GM18498 (cell line): Measurements from ENCODE around the gene GALNT18.

Source experiments
- ATAC-seq: cut with Tn5 transposase; IDR thresholded peaks from one replicate; pipeline ENCODE4 v1.9.1; 2021; ENCODE audit warnings: mild to moderate bottlenecking, moderate library complexity; ENCODE audit not compliant: unreplicated experiment

The GALNT18 gene

DNA sequence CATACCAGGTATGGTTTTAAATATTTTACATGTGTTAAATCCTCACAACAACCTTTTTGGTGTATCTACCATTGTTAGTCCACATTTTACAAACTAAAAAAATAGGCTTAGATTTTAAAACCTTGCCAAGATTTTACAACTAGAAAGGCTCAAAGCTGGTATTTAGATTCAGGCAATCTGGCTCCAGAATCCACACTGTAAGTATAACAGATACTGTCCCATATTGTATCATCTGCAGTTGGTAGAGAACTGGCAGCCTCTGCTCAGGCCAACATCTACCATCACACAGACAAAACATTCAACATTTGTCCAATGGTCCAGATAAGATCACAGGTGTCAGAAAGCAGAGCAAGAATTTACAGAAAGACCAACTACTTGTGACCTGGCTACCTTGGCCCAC, 299.7 kb downstream of the GALNT18 start:
- ATAC-seq = no peak

DNA sequence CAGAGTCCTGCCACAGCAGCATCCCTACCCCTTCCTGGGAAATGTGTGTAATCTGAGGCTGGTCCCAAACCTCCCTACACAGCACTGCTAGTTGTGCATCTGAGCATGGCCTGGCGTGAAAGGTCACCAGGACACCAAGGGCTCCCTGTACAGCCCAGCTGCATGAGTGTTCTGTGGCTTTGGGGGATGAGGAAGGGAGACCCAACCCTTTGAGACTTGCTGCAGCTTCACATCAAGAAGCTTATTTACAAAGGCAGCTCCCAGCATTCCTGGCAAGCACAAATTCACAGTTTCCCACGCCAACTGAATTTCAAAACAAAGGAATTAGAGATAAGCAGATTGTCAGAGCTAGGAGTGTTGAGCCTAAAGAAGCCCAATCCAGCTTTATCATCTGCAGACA, 301.0 kb downstream of the GALNT18 start:
- no peak for ATAC-seq

DNA sequence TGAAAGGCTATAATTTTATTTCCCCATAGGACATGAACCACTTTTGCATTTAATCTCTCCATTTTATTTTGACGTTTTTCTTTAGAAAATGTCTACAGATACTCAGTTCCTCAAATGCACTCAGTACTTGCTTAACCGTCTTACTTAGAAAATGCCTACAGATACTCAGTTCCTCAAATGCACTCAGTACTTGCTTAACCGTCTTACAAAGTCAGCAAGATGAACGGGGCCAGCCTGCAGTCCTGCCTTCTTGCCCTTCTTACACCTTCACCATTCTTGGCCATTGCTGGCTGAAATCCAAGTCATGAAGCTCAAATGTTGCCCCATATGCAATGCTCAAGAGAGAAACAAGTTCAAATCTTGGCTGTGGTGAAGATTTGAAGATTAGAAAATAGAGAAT, 302.8 kb downstream of the GALNT18 start:
- no peak for ATAC-seq

DNA sequence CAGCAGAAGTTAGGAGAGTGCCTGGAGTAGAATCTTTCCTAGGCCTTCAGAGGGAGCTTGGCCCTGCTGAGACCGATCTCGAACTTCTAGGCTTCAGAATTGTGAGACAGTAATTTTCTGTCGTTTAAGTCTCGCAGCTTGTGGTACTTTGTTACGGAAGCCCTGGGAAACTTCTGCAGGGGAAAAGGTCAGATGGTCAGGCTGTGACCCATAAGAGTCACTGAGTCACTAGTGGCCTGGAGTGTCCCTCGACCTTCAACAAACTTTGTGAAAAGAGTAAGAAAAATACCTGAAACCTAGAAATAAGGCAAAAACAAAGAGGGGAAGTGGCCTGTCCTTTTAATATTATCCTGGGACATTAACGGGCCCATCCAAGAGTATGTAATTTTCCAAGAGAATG, 303.3 kb downstream of the GALNT18 start:
- ATAC-seq = no peak

DNA sequence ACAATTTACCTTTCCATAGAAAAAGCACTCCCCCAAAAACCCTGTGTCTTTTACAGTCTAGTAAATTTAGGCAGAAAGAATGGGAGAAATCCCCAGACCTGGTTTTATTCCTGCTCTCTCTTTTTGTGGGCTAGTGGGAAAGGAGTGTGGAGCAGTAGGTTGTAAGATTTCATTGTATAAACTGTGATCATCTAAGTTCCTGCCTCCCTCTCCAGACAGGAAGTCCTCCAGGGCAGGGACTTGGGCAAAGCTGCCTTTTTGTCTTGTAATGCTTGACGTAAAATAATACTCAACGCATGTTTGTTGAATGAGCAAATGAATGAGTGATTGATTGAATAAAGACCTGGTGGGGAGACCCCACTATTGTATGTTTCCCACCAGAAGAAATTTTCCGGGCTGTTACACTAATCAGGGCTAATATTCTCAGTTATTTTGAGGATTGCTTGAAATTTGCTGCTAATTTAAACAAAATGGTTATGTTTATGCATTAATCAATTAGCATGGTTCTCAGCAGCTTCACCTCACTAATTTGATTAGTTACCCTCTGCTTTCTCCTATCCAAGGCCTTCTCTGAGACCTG, 305.1 kb downstream of the GALNT18 start:
- no peak for ATAC-seq

DNA sequence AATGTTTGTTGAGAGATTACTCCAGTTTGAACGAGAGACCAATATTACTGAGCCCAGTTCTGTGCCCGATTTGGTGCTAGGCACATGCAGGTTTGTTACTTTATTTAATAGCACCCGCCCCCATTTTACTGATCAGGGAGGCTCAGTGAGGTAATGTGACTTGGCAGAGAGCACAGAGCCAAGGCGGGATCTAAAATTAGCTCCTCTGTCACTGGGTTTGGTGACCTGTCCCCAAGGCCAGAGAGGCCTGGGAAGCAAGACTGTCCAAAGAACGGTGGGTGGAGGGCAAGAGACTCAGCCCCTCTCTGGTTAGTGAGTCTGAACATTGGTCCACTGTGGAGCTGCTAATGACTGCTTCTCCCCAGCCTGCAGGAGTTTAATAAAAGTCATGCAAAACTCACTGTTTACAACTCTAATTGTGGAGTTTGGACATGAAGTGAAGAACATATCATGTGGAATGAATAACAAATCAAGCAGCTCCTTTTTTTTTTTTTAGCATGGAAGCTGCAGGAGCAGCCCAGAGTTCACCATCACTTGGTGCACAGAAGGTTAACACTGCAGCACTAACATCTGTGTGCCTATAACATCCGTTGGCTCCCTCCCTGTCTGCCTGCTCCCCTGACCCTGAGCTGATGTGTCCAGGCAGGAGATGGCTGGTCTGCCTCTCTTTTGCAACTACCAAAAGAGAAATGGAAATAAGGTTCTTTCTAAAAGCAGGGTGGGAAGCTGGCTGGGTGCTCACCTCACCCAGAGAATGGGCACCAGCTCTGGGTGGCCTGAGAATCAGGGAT, 307.7 kb downstream of the GALNT18 start:
- ATAC-seq = no peak

DNA sequence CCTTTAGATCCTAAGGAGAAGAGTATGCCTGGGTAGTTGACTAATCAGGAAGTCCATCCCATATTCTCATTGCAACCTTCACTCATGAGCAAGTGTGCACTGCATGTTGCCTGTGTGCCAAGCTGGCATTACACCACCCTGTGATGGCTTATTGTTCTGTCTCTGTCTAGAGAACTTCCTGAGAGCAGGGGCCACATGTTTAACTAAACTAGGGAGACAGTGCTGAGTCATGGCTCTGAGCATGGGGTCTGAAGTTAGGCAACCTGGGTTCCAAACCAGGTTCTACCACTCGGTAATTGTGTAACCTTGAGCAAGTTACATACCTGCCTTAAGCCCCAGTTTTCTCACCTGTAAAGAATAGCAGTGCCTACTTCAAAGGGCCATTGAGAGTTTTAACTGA, 308.4 kb downstream of the GALNT18 start:
- no peak for ATAC-seq

DNA sequence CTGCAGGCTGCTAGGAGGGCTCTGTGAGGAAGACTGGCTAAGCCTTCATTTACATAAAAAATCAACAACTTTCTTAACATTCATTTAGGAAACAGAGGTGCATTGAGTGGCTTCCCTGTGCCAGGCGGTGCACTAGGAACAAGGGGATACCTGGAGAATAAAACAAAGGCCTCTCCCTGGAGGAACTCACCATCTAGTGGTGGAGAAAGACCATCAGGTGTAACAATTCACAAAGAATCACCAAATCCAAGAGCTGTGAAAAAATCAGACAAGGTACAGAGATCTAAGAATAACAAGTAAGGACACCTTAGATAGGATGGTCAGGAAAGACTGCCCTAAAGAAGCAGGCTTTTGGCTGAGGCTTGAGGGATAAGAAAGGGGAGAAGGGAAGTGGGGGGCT, 309.1 kb downstream of the GALNT18 start:
- no peak for ATAC-seq

DNA sequence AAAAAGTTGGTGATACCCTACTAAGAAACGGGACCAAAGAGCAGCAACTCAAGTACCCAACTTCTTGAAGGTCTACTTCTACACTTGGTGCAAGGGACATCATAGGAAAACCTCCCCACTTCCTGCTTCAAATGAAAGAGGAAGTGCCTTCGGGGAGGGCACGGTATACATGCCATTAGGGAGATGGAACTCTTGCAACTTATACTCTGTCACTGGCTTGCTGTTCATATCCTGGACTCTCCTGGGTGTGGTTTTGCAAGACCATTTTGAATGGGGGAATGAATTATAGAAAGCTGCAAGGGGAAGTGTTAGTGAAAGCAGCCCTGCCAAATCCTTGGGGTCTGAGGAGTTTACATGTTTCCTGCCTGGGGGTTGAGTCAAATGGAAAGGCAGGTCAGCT, 310.6 kb downstream of the GALNT18 start:
- no peak for ATAC-seq

DNA sequence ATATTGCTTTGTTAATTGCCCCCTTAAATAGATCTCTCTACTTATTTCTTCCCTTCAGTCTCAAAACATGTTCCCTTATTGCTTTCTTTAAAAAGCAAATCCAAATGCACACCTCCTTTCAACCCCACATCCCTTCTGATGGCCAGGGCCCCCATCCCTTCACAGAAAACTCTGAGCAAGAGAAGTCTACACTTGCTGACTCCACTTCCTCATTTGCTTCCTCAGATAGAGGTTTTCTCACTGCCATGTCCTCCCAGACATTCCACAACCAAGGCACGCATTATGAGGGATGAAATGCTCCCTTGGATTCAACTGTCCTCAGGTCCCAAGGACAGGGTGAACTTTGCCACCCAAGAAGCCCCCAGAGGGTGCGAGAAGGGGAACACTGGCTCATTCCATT, 311.9 kb downstream of the GALNT18 start:
- no peak for ATAC-seq

DNA sequence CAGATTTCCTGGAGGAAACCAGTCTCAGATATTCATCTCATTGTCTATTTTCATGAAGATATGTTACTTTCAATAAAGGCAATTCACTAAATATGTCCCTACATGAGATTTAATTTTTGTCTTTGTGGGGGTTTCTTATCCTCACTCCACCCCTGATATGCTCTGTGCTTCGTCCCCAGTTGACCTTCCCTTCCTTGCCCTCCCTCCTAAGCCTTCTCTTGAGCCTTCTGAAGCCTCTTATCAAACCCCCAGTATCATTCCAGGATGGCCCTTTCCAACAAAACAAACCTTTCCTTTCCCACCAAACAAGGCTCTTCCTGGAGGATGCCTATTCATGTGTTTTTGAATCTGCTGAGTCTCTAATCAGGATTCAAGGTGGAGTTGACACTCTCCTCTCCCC, 313.6 kb downstream of the GALNT18 start:
- ATAC-seq = no peak

DNA sequence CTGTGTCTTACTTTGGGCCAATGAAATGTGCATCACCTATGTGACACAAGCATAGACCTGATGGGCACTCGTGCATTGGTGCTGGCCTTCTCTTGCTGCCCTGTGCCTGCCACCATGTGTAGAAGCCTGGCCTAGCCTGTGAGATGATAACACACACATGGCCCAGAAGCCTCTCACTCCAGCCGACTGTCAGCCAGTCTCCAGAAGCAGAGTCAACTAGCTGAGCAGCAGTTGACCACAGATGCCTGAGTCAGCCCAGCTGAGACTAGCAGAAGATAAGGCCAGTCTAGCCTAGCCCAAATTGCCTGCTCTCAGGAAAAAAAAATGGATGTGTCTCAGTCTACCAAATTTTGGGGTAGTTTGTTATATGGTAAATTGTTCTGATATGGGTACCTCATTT, 314.9 kb downstream of the GALNT18 start:
- no peak for ATAC-seq

DNA sequence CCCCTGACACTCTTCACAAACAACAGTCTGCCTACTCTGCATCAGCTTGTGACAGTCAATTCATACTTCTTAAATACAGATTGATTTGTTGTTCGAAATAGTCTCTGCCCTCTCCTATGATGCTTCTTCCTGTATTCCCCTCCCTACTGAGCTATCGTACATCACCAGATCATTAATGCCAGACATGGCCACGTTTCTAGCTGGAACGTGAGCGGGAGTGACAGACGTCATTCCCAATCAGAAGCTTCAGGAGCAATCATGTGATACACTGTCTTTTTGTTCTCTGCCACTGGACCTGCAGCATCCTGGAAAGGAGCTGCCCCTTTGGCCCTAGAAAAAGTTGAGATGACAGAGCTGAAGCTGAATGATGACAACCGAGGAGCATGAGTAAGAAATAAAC, 317.3 kb downstream of the GALNT18 start:
- ATAC-seq = no peak

DNA sequence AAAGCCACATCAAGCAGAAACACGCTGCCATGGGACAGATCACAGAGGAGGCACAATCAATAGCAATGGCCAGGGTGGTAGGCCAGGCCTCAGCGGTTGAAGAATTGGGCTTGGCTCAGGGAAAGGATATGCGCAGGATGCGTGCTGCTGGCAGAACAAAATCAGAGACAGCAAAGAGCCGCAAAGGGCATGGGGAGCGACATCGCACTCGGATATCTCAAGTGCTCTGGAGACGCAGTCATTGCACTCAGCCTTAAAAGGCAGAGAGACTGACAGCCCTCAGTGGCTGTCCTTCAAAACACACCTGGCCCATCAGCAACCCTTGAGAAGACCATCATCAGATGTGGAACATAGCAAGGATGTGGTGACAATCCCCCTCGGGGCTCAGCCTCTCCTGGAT, 319.2 kb downstream of the GALNT18 start:
- ATAC-seq = no peak

DNA sequence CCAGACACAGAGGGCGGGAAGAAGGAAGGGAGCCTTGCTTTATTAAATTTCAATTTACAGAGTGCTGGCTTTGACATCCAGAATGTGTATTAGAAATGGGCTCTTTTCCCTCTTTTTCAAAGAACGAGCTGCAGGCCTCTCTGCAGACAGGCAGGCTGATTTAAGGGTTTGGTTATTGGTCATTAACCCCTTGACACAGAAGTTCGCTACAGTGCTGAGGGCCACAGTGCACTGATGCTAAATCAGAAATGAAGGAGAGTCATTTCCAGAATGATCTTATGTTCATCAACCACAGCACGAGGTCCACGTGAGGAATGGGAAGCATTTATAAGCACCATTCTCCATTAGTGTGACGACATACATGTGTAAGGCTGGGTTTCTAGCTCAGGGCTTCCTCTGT, 320.6 kb downstream of the GALNT18 start:
- no peak for ATAC-seq

DNA sequence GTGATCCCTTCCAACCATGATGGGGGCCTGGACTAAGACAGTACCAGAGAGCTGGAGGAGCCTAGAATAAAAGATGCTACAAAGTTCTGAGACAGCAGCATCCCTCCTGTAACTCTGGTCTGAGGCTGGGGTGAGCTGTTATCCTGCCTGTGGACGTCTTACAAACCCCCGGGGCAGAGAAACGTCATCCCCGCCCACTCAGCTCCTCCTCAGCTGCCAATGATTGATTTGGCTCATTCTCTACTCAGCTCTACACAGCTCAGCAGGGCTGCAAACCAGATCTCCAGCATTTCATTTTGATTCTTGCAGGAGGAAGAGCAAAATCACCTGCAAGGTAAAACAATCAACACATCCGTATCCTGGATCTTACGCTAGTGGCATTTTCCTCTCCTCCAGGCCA, 324.2 kb downstream of the GALNT18 start:
- no peak for ATAC-seq

DNA sequence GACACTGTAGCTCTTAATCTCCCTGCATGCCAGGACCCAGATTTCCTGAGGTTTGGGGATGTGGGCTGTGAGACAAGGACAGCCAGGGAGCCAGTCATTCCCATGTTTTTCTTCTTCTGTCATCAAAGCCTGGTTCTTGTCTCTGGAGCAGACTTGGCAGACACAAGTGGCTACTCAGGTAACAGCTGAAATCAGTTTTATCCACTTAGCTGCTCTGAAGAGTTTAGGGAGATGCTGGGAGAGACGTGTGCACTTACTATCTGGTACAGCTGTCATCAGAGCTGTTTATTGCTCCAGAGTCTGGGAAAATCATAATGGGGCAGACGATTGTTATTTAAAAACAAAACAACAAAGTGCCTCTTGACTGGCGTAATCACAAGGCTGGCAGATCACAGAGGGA, 325.4 kb downstream of the GALNT18 start:
- ATAC-seq = no peak

DNA sequence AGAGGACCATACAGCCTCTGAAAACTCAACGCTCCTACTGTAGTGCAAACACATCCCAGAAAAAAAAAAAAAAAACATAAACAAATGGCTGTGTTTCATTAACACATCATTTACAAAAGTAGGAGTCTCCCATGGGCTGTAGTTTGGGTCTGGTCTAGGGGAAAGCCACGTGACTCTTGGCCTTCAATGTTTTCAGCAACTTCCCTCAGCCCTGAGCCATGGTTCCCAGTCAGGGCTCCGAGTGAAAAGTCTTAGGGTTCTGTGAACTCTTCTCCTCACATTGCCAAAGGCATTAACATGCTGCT, 327.3 kb downstream of the GALNT18 start:
- ATAC-seq = no peak

DNA sequence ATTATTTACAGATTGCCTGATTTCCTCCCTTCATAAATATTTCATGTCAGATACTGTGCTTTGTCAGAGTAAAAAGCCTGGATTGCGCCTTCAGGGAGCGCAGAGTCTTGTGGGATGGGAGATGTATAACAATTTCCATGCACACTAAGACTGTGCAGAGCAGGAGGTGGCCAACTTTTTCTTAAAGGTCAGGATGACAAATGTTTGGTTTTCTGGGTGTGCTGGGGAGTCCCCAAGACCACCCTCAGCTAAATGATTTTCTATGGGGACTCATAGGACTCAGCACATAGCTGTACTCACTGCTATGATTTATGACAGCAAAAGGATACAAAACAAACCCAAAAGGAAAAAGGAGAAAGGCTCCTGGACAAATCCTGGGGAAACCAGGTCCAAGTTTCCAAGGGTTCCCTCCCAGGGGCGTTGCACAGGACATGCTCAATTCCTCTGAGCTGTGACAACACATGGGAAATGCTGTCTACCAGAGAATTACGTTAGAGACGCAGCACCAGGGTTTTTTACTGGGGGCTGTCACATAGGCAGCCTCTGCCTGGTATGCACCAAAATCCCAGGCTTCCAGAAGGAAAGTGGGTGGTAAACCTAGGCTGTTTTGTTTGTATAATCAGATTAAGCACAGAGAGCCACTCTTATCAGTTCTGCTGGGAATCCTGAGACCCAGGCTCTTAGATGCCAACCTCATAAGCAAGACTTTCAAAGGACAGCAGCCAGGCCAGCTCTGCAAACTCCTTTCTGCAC, 327.8 kb downstream of the GALNT18 start:
- no peak for ATAC-seq

DNA sequence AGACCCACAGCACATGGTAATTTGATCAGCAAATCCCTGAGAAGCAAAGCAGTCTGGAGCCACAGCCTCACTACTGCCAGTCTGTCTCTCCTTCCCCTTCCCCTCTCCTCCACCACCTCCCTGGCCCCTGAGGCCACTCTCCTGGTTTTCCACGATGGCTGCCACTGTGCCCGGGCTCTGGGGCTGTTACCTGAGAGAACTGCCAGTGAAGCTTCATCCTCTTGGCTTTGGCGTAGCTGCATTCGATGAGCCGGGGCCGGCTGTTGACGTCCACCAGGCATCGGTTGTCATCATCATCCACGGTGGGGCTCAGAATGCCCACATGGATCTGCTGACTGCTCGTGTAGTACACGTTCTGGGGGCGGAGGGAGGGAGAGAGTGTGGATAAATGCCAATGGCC, 329.0 kb downstream of the GALNT18 start:
- ATAC-seq = no peak

DNA sequence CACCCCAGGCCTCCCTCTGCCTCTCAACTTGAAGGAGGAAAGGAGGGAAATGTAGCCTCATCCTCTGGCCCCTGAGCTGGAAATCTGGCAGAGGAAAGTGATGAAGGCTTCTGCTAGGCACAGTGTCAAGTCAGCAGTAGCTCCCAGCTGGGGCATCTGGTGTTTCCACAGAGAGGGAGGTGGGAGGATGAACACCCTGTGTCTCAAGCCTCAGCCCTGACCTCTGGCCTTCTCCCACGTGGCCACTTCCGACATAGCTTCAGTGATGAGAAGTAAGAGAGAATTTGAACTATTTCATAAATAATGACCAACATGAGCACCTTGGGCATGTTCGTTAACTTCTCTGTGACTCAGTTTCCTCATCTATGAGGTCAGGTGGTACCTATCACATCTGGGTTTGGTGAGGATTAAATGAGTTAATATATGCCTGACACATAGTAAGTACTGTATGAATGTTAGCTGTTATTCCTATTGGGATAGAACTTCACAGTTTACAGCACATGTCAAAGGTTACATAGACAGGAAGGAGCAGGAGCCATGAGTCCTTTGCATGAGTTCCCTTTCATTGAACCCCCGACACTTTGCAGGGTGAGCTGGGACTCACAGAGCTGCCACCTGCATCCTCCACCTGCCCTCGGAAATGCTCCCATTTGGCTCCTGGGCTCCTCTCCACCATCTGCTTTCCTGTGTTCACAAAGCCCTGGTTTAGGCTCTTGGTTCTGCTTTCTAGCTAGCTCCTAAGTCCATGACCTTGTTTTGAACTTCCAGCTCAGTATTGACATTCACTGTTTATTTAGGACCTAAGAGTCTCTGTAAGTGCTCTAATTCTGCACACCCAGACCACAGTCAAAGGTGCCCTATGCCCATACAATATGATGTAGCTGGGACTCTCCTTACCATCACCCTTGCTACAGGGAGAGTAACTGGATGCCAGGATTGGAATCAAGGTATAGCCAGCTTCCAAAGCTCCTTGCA, 330.5 kb downstream of the GALNT18 start:
- ATAC-seq = no peak
